Natural killer cell (primary cell): Measurements from ENCODE around the gene PPFIA2. TPM values are rescaled to one million over a fixed set of nuclear protein-coding genes. Genes with fewer than 3 reads are reported as not detected.

ENCODE experiments used
- ATAC-seq, 3 donors: fragments of 150-1000 bp in 2 of 3; fragments of 200-7000 bp in 1 of 3; cut with Tn5 transposase; 1 replicate in 1 of 3; 2 replicates in 2 of 3; pipeline ENCODE4 v1.10.0; 2021; ENCODE audit warnings: mild to moderate bottlenecking in 2 of 3, moderate library complexity in 2 of 3
- DNase-seq, 2 donors: peaks; one replicate each; pipeline versions ENCODE4 v3.0.0 to v3.0.0-alpha.2; 2013 to 2021; ENCODE audit warnings: mixed read lengths in 1 of 2
- H3K27ac ChIP-seq: one replicate; pipeline ENCODE4 v1.5.1; 2013; ENCODE audit warnings: mild to moderate bottlenecking, low read length
- H3K27me3 ChIP-seq: one replicate; pipeline ENCODE4 v1.6.1; 2013; ENCODE audit warnings: low read length; ENCODE audit not compliant: control insufficient read depth, insufficient read depth
- H3K36me3 ChIP-seq: one replicate; pipeline ENCODE4 v1.6.1; 2013; ENCODE audit warnings: low read length; ENCODE audit not compliant: control insufficient read depth, insufficient read depth
- H3K4me1 ChIP-seq: one replicate; pipeline ENCODE4 v1.6.1; 2013; ENCODE audit warnings: low read length; ENCODE audit not compliant: control insufficient read depth, insufficient read depth
- H3K4me3 ChIP-seq: one replicate; pipeline ENCODE4 v1.5.1; 2013; ENCODE audit warnings: low read length
- H3K9me3 ChIP-seq: one replicate; pipeline ENCODE4 v1.6.1; 2013; ENCODE audit warnings: low read length; ENCODE audit not compliant: control insufficient read depth, insufficient read depth
- H3K27ac Mint-ChIP-seq, 2 donors: one replicate each; pipeline ENCODE4 v1.8.0; 2022; ENCODE audit warnings: mild to moderate bottlenecking in 2 of 2, mixed read lengths in 2 of 2, moderate library complexity in 1 of 2
- H3K27me3 Mint-ChIP-seq, 2 donors: one replicate each; pipeline ENCODE4 v1.8.0; 2022; ENCODE audit warnings: low read depth in 2 of 2, mixed read lengths in 2 of 2
- H3K36me3 Mint-ChIP-seq: one replicate; pipeline ENCODE4 v1.8.0; 2022; ENCODE audit warnings: mixed read lengths
- H3K4me1 Mint-ChIP-seq, 2 donors: one replicate each; pipeline ENCODE4 v1.8.0; 2022; ENCODE audit warnings: mixed read lengths in 2 of 2
- H3K4me3 Mint-ChIP-seq: one replicate; pipeline ENCODE4 v1.8.0; 2022; ENCODE audit warnings: mild to moderate bottlenecking, moderate library complexity, mixed read lengths
- H3K9me3 Mint-ChIP-seq, 2 donors: one replicate each; pipeline ENCODE4 v1.8.0; 2022; ENCODE audit warnings: mixed read lengths in 2 of 2
- CTCF ChIP-seq: fragments of 200-600 bp; IDR thresholded peaks from one replicate; pipeline ENCODE4 v1.8.0; 2022; ENCODE audit warnings: antibody characterized with exemption
- WGBS: methylation state at CpG from one replicate; pipeline ENCODE4 v1.1.7; 2013; ENCODE audit warnings: missing lambda C conversion rate; ENCODE audit not compliant: insufficient coverage; 5-methylcytosine and 5-hydroxymethylcytosine counted together
- intact Hi-C: fragments of 100-400 bp; cut with micrococcal nuclease; formaldehyde crosslinking; loops from one replicate; pipeline ENCODE4 v1.14.2; 2022
- total RNA-seq, 4 donors: library from RNA; stranded (reverse); fragments of 120-200 nt in 1 of 4; gene quantifications; one replicate each; pipeline versions ENCODE4 v1.2.3 to v1.2.4, GENCODE V29; 2013 to 2022

Gene PPFIA2
- total RNA-seq, 3 donors from 2014 or later (not counting 1 experiment from before 2014, with no cell fraction given): not detected

GRCh38 chr12:81633127-81633526, 126.0 kb downstream of the PPFIA2 start:
- Mint-ChIP-seq H3K9me3 (no peaks in the 10 kb centered on the region), H3K36me3 (no peaks in the 10 kb centered on the region), H3K27me3 (peaks cover 0 to 2% of the 10 kb centered on the region in 2 donors), H3K27ac (no peak overlapping the region), H3K4me3 (no peak overlapping the region), H3K4me1 (no peaks in the 10 kb centered on the region)
- no peaks in the 10 kb centered on the region for H3K4me1 ChIP-seq
- TF ChIP-seq CTCF: no peak
- no peaks in the 10 kb centered on the region for H3K9me3 ChIP-seq
- intact Hi-C loops: no loop called here
- H3K36me3 ChIP-seq: no peaks in the 10 kb centered on the region
- ATAC-seq (no peak), DNase-seq (no peak)
- no peak overlapping the region for H3K4me3 ChIP-seq
- no peaks in the 10 kb centered on the region for H3K27me3 ChIP-seq
- no peak overlapping the region for H3K27ac ChIP-seq

GRCh38 chr12:81627336-81628189, 131.6 kb downstream of the PPFIA2 start:
- Histone ChIP-seq H3K4me3 (no peak overlapping the region), H3K27me3 (no peaks in the 10 kb centered on the region)
- WGBS: 0% methylated on average over 2 of the region's 4 CpGs

GRCh38 chr12:81626406-81626805, 132.7 kb downstream of the PPFIA2 start:
- Histone ChIP-seq H3K27ac (no peak overlapping the region), H3K9me3 (no peaks in the 10 kb centered on the region), H3K4me1 (no peaks in the 10 kb centered on the region), H3K4me3 (no peak overlapping the region), H3K27me3 (no peaks in the 10 kb centered on the region), H3K36me3 (no peaks in the 10 kb centered on the region)
- no peaks in the 10 kb centered on the region for H3K36me3 Mint-ChIP-seq
- WGBS: no CpG with 5 or more reads among the region's 1 CpG
- no peaks in the 10 kb centered on the region for H3K9me3 Mint-ChIP-seq
- DNase-seq (no peak), ATAC-seq (no peak)
- TF ChIP-seq CTCF: no peak
- H3K4me1 Mint-ChIP-seq: no peaks in the 10 kb centered on the region
- intact Hi-C loops: no loop called here
- no peak overlapping the region for H3K4me3 Mint-ChIP-seq
- no peak overlapping the region for H3K27ac Mint-ChIP-seq
- H3K27me3 Mint-ChIP-seq: peaks cover 0 to 2% of the 10 kb centered on the region in 2 donors

More at GRCh38 chr12:81627336-81628189, 131.6 kb downstream of the PPFIA2 start:
- Mint-ChIP-seq H3K4me1 (no peaks in the 10 kb centered on the region), H3K27ac (no peak overlapping the region), H3K27me3 (peaks cover 0 to 2% of the 10 kb centered on the region in 2 donors), H3K36me3 (no peaks in the 10 kb centered on the region), H3K9me3 (no peaks in the 10 kb centered on the region), H3K4me3 (no peak overlapping the region)
- Histone ChIP-seq H3K9me3 (no peaks in the 10 kb centered on the region), H3K27ac (no peak overlapping the region), H3K4me1 (no peaks in the 10 kb centered on the region), H3K36me3 (no peaks in the 10 kb centered on the region)
- no peak for TF ChIP-seq CTCF
- intact Hi-C loops: no loop called here
- DNase-seq (no peak), ATAC-seq (no peak)

- no peak for ATAC-seq
- no peak overlapping the region for H3K4me3 Mint-ChIP-seq
- no peaks in the 10 kb centered on the region for H3K4me1 ChIP-seq
- H3K9me3 Mint-ChIP-seq: peaks cover 0 to 2% of the 10 kb centered on the region in 2 donors
- no peak overlapping the region for H3K4me3 ChIP-seq
- intact Hi-C loops: no loop called here
- no peak for DNase-seq
- H3K4me1 Mint-ChIP-seq: no peaks in the 10 kb centered on the region
- no peak overlapping the region for H3K27ac Mint-ChIP-seq
- no peaks in the 10 kb centered on the region for H3K27me3 Mint-ChIP-seq
- 67% methylated on average over 1 of the region's 2 CpGs for WGBS
- H3K36me3 ChIP-seq: no peaks in the 10 kb centered on the region
- H3K27me3 ChIP-seq: no peaks in the 10 kb centered on the region
- no peaks in the 10 kb centered on the region for H3K36me3 Mint-ChIP-seq
- H3K9me3 ChIP-seq: no peaks in the 10 kb centered on the region
- TF ChIP-seq CTCF: no peak
- no peak overlapping the region for H3K27ac ChIP-seq
These were observed 141.2 kb downstream of the PPFIA2 start for GRCh38 chr12:81617915-81618314.
